ENCODE data around the gene ZDHHC8. TPM values are rescaled to one million over a fixed set of nuclear protein-coding genes. Genes with fewer than 3 reads are reported as not detected.
A peak's percentile ranks its signal among the peaks of the same experiment; 100 is the strongest.

The ZDHHC8 gene
- total RNA-seq, 2 donors from 2014 or later: 82.2 to 82.3 TPM

- Histone ChIP-seq H3K27ac (ENCODE audit: low read depth, low read length) (no peak overlapping the region), H3K4me3 (ENCODE audit: low read length) (no peak overlapping the region), H3K27me3 (ENCODE audit: control insufficient read depth, insufficient read depth, low read length, poor library complexity, severe bottlenecking) (no peaks in the 10 kb centered on the region), H3K9me3 (ENCODE audit: control insufficient read depth, low read length) (no peaks in the 10 kb centered on the region), H3K36me3 (ENCODE audit: control insufficient read depth, insufficient read depth, low read length) (no peaks in the 10 kb centered on the region), H3K4me1 (ENCODE audit: control insufficient read depth, insufficient read depth, low read length) (no peaks in the 10 kb centered on the region), H3K9ac (ENCODE audit: extremely low read depth, low read length, poor library complexity, severe bottlenecking) (no peak overlapping the region)
- Mint-ChIP-seq H3K4me1 (no peaks in the 10 kb centered on the region), H3K4me3 (no peak overlapping the region), H3K27ac (peak overlapping the region; percentile 55), H3K9me3 (no peaks in the 10 kb centered on the region), H3K36me3 (ENCODE audit: low read depth) (no peaks in the 10 kb centered on the region), H3K27me3 (ENCODE audit: insufficient read depth) (no peaks in the 10 kb centered on the region)
- DNase-seq: no peak
- no peak for TF ChIP-seq CTCF (conservative IDR thresholded peaks at IDR 0.05)
- WGBS, 2 experiments (ENCODE audit: insufficient coverage in 1 of 2, insufficient read length in 1 of 2): 86% methylated on average over 15 to 19 of the region's 19 CpGs
These were observed 64.7 kb downstream of the ZDHHC8 start for GRCh38 chr22:20196094-20196842.

Small RNA genes lying within 50 kb of the gene (microRNA-seq; reads per million reads assigned to microRNA genes)
- not detected for gene MIR6816 (ENCODE audit: borderline microRNAs expressed)

Other genes with a start within 250 kb of the ZDHHC8 start
- 10 to 100 TPM; 26.6 to 27.8 TPM for gene COMT, start 190.0 kb upstream of the ZDHHC8 start, total RNA-seq
- gene TXNRD2, start 190.0 kb upstream of the ZDHHC8 start, total RNA-seq: 10 to 100 TPM in 1 of 2 donors, 1 to 10 TPM in 1; 7.3 to 13.6 TPM
- gene ARVCF, start 115.0 kb upstream of the ZDHHC8 start, total RNA-seq: 10 to 100 TPM; 48.3 to 61.3 TPM
- 10 to 100 TPM; 19.9 to 21.8 TPM for gene TANGO2, start 110.7 kb upstream of the ZDHHC8 start, total RNA-seq
- gene DGCR8, start 51.6 kb upstream of the ZDHHC8 start, total RNA-seq: 10 to 100 TPM; 61.3 to 76.1 TPM
- 100 to 1,000 TPM; 320 to 415 TPM for gene RANBP1, start 15.7 kb upstream of the ZDHHC8 start, total RNA-seq
- gene TRMT2A, start 14.6 kb upstream of the ZDHHC8 start, total RNA-seq: 10 to 100 TPM; 45.6 to 55.2 TPM
- not detected for gene CCDC188, start 19.3 kb downstream of the ZDHHC8 start, total RNA-seq
- 10 to 100 TPM; 12.8 to 17.7 TPM for gene RTN4R, start 136.5 kb downstream of the ZDHHC8 start, total RNA-seq
- 10 to 100 TPM; 51.3 to 53.7 TPM for gene DGCR6L, start 188.3 kb downstream of the ZDHHC8 start, total RNA-seq